IPS-NIHi7 (cell line): Measurements from ENCODE around the gene AHCYL2.
A peak's percentile ranks its signal among the peaks of the same experiment; 100 is the strongest.

ENCODE experiments used
- DNase-seq: peaks from one replicate; pipeline ENCODE4 v3.0.0; 2012; ENCODE audit warnings: mixed read lengths; ENCODE audit errors: extremely low spot score

AHCYL2 gene

DNA sequence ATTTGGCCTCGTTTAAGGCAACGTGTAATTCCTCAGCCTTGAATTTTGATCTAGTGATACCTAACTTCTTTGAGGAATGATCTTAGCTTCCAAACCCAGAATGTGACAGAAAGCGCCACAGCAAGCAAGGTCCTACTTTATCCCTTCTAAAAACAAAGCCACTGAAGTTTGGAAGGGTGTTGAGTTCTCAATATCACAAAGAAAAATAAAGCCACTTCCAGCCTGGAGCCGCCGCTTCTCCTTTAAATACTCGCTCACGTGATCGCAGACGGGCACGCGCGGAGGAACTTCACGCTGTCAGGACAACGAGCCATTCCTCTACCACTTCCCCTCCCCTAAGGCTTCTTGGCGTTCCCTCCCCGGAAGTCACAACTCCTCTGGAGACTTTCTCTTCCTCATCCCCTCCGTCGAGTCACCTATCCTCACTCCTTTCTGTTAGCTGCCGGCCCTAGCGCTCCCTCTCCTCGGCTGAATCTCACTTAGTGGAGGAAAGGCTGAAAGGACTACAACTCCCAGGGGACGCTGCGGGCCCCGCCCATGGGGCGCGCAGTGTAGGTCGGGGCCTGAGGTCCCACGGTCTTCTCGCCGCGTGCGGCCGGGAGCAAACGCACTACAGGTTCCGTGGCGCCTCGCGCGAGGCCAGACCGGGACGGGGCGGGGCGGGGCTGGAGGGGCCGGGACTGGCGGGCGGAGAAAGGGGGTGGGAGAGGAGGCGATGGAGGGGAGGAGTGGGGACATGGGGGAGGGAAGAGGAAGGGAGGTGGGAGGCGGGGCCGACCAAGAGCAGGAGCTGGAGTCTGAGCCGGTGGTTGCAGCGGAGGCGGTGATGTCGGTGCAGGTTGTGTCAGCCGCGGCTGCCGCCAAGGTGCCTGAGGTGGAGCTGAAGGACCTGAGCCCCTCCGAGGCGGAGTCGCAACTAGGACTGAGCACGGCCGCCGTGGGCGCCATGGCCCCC, at the start of gene AHCYL2:
Gene AHCYL2, plus strand, starts transcription at position 780 of the 955 bp plus-strand sequence.
- peak; percentile 94 for DNase-seq

DNA sequence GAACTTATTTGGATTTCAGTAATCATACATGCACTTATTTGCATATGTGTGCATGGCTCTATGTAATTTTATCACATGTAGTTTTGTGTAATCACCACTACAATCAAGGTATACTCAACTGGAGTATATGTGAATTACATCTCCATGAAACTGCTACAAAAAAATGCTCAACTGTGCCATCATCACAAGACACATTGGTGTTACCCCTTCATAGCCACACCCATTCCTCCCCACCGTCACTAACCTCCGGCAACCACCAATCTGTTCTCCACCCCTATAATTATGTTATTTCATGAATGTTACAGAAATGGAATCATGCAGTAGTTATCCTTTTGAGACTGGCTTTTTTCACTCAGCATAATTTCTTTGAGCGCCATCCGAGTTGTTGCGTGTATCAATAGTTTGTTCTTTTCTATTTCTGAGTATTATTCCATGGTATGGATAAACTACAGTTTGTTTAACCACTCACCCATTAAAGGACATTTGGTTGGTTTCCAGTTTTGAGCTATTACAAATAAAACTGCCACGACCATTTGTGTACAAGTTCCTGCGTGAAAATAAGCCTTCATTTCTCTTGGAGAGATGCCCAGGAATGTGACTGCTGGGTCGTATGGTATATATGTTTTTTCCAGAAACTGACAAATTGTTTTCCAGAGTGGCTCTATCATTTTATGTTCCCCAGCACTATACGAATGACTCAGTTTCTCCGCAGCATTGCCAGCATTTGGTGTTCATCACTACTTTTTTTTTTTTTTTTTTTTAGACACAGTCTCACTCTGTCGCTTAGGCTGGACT, 47.7 kb upstream of the AHCYL2 start:
- DNase-seq = no peak

DNA sequence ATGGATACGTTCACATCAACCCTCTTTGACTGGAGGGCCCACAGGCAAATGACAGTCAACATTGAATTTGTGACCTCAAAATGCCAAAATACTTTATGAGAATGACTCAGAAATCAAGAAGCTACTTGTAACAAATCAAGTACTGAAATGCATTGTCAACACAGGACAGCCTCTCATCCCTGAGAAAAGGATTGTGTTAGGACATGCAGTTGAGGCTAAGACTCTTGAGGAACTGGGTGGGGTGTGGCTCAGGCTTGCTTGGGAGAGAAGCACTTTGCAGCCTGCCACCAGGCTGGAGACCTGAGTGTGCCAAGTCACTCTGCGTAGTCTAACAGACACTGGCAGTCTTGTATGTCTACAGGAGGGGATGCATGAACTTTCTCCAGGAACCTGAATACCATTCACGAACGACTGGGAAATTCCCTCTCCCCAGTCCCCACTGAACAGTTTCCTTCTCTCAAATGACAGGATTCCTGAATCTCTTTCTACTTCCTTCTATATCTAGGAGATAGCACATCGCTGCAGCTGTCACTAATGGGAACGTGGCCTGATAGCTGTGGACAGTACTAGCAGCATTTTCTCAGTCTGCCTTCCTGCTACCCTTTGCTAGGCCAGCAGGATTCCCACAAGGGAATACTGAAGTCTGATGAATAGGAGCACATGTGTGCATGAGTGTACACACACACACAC, 39.7 kb upstream of the AHCYL2 start:
- no peak for DNase-seq

DNA sequence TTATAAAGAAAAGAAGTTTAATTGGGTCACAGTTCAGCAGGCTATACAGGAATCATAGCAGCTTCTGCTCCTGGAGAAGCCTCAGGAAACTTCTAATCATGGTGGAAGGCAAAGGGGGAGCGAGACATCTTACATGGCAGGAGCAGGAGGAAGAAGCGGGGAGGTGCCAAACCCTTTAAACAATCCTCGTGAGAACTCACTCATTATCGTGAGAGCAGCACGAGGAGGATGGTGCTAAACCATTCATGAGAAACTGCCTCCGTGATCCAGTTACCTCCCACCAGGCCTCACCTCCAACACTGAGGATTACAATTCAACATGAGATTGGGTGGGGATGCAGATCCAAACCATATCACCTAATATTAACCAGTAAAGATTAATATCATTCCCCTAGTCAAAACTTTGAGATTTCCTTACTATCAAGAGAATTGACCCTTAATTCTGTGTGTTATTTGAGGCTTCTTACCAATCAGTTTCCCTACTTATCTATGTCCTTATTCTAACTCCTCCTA, 38.0 kb upstream of the AHCYL2 start:
- no peak for DNase-seq

DNA sequence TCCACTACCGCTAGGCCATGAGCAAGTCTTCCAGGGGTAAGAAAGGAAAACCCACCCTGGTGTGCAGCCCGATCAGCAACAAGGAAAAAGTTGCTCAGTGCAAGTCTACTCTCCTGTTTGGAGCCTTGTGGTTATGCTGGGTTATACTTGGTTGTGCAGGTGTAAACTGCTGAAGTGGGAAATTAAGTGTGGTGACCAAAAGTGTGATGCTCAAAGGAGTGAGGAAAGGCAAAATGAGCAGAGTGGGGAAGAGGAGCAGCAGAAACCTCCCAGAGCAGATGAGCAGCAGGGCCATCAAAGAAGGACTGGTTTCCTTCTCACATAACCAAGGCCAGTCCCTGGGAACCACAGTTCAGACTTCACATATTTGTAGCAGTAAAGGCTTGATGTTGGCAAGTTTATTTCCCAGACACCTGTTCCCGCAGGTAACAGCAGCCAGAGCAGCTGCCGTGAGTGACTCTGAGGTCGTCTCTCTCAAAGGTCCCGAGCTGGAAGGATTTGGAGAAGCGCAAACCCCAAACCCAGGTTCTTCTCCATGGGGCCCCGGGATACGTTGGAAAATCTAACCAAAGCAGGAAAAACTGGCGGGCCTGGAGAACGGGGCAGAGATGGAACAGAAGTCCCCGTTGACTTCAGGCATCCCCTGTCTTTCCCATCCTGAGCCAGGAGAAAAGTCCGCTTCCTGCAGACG, 37.0 kb upstream of the AHCYL2 start:
- DNase-seq = no peak

DNA sequence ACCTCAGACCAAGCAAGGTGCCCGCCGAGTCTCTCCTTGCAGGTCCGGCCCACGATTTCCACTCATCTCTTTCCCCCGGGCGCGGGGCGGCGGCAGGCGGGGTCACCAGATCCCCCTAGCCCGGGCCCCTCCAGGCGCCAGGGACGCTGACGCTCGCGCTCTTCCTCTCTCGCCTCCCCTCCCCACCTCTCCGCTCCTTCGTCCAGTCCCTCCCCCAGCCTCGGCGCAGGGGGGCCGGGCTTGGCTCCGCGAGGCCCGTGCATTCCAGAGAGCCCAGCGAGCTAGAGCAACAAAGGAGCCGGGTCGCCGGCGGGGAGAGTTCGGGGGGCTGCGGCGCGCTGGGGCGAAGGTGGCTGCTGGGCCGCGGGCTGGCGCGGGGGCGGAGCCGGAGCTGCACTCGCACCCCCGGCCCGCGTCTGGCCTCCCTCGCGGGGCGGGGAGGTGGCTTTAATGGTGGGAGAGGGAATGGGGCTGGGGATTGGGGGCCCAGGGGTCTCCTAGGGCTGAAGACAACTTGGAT, 36.4 kb upstream of the AHCYL2 start, which contains the start of gene SMO:
Gene SMO, plus strand, starts transcription at position 262 of the 520 bp plus-strand sequence. CDS start 519 bp downstream, outside the sequence.
- DNase-seq = peak; percentile 92

DNA sequence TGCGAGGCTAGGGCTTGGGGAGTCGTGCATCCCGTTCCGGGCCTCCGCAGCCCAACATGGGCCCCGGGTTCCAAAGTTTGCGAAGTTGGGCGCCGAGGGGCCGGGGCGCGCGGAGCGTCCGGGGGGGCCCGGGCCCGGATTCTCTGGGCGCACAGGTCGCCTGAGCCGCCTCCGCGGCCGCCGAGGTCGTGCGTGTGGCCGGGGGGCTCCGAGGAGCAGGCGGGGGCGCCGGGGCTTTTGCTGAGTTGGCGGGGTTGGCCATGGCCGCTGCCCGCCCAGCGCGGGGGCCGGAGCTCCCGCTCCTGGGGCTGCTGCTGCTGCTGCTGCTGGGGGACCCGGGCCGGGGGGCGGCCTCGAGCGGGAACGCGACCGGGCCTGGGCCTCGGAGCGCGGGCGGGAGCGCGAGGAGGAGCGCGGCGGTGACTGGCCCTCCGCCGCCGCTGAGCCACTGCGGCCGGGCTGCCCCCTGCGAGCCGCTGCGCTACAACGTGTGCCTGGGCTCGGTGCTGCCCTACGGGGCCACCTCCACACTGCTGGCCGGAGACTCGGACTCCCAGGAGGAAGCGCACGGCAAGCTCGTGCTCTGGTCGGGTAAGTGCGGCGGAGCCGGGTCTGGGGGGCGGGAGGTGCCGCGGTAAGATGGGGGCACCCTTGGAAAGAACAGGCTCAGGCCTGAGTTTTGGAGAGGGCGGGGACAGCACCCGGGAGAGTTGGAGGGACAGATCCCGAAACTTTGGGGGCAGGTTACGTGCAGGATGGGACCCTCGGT, 35.8 kb upstream of the AHCYL2 start:
- DNase-seq = peak; percentile 66

DNA sequence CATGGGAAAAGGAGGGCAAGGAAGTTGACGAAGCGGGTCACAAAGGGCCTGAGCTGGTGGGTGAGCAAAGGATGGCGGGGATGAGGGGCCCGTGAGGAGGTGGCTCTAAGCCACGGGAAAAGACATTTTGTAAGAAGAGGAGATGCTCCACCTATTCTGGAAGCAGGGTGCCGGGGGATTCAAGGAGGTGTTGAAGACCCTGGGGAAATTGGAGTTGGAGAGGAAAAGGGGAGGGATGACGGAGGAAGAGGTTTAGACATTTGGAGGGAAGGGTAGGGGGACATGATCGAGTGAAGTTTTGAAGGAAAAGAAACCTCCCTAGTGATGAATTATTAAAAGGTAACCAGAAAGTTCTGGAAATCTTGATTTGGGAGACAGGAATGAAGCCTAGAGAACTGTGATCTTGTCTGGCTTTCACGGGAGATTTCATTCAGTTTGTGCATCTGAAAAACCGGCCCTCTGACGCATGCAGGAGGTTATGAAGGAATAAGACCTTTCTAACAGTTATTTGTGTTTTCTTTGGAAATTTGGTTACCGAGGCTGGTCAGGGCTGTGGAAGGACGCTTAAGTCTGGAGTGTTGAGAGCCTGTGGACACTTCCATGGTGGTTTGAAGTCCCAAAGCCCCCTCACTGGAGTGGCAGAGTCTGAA, 35.0 kb upstream of the AHCYL2 start:
- DNase-seq = no peak

DNA sequence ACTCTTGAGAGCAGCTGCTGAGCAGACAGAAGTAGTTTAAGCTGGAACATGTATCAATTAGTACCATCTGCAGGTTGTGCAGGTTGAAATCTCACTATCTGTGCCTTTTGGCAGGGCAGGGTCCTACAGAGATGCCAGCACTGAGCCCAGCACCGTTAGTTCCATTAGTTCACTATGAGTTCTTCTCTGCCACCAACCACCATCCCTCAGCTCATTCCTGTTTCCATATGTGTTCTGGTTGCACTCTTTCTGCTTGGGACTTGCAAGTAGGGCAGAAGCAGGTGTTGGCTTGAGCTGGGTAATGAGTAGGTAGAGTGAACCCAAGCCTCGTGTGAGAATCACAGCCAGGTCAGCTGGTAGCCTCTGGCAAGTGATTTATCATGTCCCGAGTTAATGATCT, 33.6 kb upstream of the AHCYL2 start:
- no peak for DNase-seq

DNA sequence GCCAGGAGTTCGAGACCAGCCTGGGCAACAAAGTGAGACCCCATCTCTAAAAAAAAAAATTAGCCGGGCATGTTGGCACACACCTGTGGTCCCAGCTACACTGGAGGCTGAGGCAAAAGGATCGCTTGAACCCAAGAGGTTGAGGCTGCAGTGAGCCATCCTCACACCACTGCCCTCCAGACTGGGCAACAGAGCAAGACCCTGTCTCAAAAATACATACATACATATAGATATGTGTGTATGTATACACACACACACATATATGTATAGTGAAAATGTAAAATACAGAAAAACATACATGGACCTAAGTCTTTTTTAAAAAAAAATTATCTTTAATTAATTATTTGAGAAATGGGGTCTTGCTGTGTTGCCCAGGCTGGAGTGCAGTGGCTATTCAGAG, 30.9 kb upstream of the AHCYL2 start:
- no peak for DNase-seq

DNA sequence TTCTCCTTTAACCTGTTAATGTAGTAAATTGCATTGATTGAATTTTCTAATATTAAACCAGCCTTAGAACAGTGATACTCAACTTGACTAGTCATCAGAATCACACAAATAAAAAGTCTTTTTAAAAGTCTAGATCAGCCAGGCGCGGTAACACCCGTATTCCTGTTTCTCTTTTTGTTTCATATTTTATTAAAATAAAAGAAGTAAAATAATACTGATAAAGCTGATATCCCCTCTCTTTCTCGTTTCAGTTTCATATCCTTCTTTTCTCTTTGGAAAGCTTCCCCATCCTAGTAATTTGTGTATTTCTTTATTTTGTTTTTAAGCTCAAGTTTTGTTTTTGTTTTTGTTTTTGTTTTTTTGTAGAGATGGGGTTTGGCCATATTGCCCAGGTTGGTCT, 27.1 kb upstream of the AHCYL2 start:
- no peak for DNase-seq

DNA sequence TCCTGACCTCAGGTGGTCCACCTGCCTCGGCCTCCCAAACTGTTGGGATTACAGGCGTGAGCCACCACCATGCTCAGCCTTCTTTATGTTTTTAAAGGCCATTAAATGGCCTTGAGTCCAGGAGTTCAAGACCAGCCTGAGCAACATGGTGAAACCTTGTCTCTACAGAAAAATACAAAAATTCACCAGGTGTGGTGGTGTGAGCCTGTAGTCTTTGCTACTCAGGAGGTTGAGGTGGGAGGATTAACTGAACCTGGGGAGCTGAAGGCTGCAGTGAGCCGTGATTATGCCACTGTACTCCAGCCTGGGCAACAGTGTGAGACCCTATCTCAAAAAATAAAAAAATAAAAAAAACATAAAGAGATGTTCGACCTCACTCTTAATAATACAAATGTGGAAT, 25.4 kb upstream of the AHCYL2 start:
- no peak for DNase-seq

DNA sequence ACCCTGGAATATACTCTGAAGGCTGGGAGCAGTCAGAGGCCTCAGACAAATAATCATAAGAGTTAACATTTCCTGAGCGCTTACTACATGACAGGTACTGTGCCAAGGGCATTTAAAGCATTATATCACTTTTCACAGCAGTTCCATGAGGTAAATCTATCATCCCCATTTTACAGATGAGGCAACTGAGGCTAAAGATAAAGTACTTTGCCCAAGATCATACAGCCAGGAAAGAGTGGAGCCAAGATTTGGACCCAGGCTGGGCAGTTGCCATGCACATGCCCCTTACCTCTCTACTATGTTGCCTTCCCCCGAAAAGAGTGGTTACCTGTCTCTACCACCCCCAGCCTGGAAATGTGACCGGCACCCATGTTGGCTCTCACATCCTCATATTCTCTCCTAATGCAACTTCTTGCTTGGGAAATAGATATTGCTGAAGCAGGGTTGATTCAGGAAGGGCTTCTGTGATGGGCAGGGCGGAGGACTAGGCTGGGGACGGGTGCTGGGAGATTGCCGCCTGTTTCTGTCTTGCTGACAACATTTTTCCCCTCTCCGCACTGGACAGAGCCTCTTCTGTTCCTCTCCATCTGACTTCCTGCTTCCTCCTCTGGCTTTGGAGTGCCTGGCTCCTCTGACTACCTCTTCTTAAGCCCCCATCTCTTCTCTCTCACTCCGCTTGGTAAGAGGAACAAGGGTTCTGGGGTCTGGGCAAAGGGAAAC, 22.6 kb upstream of the AHCYL2 start:
- DNase-seq = no peak

DNA sequence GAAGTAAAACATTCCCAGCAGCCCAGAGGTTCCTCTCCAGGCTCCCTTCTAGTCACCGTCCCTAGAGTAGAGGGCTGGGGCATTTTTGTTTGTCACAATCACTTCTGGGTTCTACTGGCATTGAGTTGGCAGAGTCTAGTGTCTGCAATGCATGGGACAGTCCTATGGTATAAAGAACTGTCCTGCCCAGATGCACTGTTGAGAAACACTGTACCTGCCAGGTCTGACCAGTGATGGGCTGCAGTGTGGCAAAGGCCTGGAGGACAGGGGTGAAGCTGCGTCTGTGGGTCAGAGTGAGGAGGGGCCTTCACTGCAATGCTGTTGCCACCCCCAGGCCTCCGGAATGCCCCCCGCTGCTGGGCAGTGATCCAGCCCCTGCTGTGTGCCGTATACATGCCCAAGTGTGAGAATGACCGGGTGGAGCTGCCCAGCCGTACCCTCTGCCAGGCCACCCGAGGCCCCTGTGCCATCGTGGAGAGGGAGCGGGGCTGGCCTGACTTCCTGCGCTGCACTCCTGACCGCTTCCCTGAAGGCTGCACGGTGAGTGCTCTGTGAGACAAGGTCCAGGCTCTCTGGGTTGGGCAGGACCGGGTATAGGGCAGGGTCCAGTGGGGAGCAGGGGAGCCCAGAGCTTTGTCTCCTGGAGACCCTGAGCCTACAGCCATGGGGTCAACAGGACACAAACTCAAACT, 21.6 kb upstream of the AHCYL2 start:
- no peak for DNase-seq

DNA sequence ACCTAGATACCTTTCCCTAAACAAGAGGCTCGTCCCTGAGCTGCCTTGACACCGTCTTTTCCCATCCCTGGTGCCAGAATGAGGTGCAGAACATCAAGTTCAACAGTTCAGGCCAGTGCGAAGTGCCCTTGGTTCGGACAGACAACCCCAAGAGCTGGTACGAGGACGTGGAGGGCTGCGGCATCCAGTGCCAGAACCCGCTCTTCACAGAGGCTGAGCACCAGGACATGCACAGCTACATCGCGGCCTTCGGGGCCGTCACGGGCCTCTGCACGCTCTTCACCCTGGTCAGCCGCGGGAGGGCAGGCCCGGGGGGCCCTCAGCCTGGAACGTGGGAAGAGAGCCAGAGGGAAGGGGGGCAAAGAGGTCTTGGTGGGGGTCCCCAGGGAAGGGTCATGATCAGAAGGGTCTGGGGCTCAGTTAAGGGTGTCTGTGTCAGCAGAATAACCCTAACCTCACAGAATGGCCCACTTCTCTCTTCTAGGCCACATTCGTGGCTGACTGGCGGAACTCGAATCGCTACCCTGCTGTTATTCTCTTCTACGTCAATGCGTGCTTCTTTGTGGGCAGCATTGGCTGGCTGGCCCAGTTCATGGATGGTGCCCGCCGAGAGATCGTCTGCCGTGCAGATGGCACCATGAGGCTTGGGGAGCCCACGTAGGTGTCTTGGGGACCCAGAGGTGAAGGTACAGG, 19.6 kb upstream of the AHCYL2 start:
- DNase-seq = peak; percentile 2

DNA sequence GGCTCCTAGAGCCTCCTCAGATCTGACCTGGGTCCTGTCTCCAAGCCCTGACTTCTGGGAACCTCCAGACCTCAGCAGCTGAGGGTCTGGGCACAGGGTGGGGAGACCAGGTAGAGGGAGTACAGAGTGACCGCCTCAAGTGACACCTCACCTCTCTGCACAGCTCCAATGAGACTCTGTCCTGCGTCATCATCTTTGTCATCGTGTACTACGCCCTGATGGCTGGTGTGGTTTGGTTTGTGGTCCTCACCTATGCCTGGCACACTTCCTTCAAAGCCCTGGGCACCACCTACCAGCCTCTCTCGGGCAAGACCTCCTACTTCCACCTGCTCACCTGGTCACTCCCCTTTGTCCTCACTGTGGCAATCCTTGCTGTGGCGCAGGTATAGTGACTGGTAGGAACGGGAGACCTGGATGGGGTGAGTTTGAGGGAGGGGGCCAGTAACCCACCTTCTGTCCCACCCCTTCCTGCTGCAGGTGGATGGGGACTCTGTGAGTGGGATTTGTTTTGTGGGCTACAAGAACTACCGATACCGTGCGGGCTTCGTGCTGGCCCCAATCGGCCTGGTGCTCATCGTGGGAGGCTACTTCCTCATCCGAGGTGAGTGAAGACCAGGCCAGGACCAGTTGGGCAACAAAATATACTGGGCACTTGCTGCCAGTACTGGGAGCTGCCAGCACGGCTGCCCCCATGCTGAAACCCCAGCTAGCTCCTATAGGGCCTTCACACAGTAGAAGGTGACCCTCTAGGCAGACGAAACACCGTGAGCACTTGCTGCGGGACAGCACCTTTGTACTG, 18.6 kb upstream of the AHCYL2 start:
- peak; percentile 0 for DNase-seq

DNA sequence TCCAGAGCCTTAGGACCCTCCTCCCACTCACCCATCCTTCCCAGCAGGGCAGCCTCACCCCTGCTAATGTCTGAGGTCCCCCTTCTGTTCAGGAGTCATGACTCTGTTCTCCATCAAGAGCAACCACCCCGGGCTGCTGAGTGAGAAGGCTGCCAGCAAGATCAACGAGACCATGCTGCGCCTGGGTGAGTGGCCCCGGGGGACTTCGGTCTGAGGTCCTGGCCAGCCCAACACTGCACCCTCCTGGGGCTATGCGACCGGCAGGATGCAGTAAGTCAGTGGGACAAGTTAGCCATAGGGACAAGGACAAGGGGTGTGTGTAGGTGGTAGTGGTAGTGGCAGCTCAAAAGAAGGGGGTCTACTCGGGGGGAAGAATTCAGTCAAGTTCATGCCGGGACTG, 16.2 kb upstream of the AHCYL2 start:
- no peak for DNase-seq
